DMS 273 treated with DMSO at 0.1 percent for 48 hours (cell line): ENCODE results near the gene ENTREP3.
A peak's percentile ranks its signal among the peaks of the same experiment; 100 is the strongest.

Experiments
- DNase-seq: peaks from one replicate; lab custom pipeline; 2025; lab: John Stamatoyannopoulos, UW

ENTREP3 gene

DNA sequence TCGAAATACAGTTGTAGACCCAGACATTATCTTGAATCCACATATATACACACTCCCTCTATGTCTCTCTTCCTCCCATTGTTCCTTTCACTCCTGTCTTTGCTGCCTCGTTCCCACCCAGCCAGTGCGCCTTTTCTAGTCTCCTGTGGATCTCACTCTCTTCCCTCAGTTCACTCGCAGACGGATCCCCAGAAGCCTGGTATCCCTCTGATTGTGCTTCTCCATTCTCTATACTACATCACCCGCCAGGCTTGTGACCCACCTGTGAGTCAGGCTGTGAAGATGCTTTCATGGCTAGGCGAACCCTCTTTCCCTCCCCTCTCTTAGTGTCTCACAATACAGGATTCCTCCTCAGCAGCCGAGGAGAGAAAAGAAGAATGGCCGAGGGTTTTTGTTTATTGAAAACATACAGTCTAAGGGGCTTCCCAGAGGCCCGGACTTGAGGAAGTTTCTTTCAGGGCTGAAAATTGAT is 23.4 kb upstream of the ENTREP3 start:
- no peak for DNase-seq

DNA sequence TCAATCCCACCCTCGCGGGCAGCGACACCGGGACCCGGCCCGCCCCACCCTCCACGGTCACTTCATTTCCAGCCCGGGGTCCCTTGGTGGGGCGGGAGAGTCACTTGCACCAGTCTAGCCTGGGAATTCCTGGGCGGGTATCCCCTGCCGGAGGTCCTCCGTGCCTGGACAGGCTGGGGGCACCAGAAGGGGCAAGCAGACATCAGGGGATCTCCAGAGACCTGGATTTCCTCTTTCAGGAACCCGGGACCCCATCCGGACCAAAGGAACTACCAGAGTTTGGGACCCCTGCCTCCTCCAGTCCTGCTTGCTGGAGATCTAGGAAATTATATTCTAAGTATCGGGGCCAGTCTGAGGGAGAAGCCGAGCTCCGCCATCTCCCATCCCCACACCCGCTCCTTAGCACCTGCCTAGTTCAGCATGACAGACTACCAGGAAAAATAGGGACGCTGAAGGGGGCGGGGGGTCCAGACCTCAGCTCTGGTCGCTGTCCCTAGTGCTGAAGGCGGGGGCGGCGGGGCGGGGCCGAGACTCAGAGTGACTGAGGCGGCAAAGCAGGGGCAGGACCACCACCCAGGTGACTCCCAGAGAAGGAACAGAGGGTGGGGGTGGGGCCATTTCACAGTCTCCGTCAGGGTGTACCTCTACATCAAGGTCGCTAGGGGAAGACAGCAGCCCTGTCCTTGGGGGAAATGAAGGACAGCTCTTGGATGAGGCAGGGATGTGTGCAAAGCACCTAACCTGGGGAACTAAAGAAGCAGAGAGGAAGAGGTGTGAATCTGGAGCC is 22.8 kb upstream of the ENTREP3 start:
- peak; percentile 29 for DNase-seq

DNA sequence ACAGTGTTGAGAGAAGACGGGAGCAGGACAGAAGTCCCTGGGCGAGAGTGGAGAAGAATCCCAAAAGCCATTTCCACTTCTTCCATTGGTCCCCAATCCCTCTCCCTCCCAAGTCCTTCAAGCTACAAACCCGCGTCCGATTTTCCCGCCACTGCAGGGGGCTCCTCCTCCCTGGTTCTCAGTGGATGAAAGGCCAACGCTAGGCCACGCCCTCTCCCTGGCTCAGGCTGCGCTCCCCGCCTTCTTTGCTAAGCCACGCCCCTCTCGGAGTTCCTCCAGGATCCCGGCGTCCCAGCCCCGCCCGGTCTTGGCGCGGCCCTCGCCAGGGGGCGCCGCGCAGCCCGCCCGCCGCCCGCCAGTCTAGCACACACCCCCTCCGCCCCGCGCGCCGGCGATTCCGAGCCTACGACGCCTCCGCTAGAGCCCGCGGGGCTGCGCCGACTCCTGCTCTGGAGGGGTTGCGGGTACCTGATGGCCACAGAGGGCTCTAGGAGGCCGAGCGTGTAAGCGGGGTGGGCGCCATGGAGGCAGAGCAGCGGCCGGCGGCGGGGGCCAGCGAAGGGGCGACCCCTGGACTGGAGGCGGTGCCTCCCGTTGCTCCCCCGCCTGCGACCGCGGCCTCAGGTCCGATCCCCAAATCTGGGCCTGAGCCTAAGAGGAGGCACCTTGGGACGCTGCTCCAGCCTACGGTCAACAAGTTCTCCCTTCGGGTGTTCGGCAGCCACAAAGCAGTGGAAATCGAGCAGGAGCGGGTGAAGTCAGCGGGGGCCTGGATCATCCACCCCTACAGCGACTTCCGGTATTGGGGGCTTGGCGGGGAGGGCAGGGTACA is 22.0 kb upstream of the ENTREP3 start, which contains the start of gene HCN3:
HCN3 (plus strand) TSS at position 394 of the 832 bp plus-strand sequence; CDS start at position 522, 128 bp downstream.
- DNase-seq = peak; percentile 92

DNA sequence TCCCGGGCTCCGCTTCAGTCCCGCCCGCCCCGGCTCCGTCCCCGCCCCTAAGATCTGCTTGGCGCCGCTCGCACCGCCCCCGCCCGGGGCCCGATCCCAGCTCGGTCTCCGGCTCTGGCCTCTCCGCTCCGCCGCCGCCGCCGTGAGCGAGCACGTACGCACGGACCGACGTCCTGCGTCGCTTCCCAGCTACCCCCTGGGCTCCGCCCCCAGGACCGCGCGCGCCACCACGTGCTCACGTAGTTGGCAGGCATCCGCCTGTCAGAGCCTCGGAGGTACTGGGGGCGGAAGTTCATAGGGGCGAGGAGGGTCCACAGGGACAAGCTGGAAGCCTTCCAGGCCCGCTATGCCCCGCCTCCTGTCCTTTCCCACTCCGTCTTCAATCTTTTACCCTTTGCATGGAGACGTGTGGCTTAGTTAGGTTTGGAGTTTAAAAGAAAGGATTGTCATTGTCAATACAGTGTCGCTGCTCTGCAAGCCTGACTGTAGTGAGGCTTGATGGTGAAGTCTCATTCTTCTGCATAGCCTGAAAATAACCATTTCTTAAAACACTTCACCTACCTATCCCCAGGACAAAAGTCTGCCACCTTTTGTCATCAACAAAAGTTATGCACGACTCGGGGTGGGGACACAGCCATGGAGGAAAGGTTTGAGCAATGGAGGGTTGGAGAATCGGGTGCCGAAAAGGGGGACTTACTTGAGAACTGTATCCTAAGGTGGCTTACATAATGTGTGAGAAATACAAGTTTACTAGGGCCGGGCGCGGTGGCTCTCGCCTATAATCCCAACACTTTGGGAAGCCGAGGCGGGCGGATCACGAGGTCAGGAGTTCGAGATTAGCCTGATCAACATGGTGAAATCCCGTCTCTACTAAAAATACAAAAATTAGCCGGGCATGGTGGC is 18.3 kb upstream of the ENTREP3 start, which contains the start of gene CLK2:
CLK2 (minus strand) TSS at position 162 of the 903 bp plus-strand sequence. CDS start 2,527 bp downstream, outside the sequence.
- peak; percentile 95 for DNase-seq

DNA sequence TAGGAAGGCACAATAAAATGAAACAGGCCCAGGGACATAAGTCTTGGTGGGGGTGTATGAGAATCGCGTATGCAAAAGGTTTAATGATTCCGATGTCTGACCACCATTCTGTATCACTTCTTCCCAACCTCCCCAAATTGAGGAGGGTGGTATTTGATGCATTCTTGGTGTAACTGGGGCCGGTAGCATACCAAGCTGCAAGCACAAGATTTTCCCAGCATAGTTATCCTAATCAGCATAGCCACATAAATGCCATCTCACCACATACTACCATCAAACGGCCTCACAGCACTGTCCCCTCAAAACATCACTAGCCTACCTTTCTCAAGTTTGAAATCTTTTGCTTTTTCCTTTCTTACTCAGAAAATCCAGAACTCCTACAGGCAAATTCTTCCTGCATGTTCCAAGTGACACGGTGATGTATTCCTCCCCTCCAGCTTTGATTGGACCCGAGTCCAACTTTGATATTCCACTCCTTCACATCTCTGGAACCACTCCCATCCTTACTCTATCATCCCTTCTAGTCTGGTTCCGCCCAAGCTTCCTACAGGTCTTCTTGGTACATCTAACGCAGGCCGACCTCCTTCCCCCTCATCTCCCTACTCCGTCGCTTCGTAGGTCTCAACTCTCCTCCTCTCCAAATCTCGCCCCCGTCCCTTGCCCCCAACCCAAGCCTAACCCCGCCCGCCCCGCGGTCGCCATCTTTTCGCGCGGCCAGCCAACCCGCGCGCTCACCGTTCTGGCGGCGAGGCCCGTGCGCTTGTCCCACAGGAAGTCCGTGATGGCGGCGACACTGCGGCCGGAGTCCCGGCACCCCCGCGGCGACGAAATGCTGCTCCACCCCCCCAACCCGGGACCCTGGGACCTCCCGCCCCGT is 17.4 kb upstream of the ENTREP3 start:
- DNase-seq = peak; percentile 57

DNA sequence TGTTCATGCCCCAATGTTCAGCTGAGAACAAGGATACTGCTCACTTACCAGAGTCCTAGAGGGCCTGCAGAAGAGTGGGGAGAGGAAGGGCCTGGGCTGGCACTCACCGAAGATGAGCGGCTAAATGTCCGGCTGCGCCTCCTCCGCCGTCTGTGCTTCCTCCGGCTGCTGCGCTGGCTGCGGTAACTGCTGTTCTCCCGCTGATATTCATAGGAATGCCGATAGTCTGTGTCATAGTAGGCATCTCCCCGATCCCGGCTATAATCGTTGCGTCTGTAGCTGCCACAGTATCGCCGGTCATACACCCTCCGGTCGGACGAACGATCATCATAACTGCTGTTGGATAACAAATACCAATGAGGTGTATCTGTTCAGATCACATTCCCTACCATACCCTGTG is 14.1 kb upstream of the ENTREP3 start:
- DNase-seq = no peak

DNA sequence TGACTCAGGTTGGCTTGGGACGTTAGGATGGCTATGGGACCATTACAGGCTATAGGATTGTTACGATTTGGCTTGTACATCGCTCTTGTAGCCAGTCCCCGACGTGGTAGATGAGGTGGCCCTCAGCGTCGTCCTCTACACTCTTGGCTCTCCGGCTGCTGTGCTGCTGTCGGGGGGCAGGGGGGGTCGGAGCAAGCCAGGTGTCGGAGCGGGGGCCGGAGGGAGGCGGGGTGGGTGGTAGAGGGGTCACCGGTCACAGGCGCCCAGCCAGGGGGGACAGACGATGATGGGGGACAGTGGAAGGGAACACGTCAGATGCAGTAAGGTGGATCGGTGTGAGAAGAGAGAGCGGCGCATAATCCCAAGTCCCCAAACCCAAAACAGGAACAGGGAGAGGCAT is 13.3 kb upstream of the ENTREP3 start:
- DNase-seq = no peak

DNA sequence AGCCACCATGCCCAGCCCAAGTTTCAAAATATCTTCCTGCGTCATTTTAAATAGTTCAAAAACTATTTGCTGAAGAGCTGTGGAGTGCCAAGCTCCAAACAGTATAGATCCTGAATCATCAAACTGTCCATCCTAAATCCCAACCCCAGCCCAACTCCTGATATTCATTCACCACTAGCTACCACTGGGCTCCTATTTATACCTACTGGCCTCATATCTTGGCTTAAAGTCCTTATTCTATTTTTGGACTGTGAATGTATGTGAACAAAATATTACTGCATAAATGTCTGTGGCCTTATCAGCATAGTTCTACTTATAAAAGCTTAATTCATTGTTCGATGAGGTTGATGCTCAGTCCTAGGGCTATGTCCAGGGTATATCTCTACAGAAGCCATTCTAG is 12.1 kb upstream of the ENTREP3 start:
- no peak for DNase-seq

DNA sequence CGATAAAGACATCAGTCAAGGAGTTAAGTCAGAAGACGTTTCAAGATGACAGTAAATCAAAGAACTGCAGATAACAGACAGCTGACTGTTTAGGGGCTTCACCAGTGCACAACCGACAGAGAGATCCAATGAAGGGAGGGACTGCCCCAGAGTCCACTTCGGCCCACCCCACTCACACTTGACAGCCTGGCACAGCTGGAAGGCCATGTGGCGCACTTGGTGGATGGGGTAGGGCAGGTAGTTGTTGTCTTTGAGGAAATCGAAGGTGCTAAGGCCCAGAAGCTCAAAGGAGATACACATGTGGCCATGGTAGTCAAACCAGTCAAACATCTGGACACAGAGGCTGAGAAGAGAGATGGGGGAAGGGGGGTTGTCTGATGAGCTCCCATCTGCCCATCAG is 11.3 kb upstream of the ENTREP3 start:
- DNase-seq = no peak

DNA sequence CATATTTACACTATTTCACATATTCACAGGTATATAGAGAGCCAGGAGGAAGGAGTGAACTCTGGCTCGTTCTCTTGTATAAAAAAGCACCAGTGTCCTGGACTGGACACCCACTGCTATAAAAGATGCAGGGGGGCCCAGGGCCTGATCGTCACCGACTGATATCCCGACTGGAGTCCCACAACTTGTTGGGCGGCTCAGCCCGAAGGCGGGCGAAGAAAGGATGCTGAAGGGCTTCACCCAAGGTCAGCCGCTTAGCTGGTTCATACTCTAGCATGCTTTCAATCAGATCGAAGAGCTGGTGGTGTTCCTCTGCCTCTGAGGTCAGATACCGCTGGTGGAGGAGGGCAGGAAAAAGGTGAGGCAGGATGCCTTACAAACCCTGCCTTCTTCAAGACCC is 7.8 kb upstream of the ENTREP3 start:
- no peak for DNase-seq

DNA sequence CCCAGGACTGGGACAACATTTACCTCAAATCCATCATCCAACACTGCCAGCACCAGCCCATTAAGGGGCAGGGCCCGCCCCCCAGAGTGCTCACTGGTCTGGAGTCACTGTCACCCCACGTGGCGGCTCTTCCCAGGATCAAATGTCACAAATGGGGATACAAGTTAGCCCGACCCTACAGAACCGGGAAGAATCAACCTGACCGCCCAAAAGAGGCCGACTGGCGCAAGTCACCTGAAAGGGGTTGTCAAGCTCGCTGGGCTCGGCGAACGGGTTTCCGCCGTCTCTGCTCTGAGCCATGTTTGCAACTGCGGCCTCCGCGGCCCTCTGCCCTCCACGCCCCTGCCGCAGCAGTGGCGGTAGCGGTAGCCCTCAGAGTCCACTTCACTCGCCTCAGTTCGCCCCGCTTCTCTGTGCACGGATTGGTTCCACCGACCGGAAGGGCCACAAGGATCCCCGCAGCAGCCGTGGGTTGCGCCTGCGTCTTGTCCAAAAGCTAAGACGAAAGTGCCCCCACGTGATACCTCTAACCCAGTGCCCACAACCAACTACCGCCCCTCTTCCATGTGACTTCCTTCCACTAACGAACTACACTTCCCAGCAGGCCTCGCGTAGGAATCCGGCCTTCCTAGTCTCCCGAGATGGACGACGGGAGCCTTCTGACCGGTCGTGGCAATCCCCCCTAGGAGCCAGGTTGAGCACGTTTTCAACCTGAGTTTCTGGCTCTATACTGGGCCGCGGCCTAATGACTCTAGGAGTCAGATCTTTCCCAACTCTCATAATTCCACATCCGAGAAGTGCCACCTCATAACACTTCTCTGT is 6.8 kb upstream of the ENTREP3 start, which contains the start of gene SCAMP3:
SCAMP3 (minus strand) TSS at position 509 of the 822 bp plus-strand sequence; CDS start at position 300, 209 bp downstream.
- DNase-seq = peak; percentile 98

DNA sequence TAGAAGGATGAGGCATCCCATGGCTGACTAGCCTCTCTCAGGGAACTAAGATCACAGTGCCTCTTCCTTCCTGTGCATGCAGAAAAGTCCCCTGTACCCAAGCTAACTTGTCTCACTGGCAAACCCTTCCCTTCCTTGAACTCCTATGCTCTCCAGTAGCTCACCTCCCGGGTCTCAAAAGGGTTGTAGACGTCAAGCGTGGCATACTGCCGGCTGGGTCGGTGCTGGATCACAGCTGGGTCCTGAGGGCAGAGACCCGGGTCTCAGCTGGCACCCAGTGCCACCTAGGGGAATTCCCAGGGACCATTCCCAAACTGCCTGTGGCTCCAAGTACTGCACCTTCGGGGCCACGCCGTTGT is 6.2 kb upstream of the ENTREP3 start:
- DNase-seq = no peak

DNA sequence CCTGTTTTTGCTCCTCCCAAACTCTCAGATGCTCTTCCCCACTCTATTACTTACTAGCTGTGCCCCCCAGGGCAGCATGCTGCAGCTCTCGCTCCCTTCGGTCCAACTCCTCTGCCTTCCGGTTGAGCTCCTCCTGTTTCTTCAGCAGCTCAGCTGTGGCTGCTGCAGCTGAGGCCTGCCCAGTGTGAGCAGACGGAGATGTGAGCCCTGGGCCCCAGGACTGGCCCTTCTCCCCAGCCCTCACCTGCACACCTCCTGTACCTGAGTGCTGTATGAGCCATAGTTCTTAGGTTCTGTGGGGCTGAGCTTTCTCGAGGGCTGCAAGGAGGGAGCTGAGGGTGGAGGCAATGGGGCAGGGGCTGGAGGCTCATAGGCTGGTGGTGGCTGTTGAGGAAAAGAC is 5.0 kb upstream of the ENTREP3 start:
- no peak for DNase-seq

DNA sequence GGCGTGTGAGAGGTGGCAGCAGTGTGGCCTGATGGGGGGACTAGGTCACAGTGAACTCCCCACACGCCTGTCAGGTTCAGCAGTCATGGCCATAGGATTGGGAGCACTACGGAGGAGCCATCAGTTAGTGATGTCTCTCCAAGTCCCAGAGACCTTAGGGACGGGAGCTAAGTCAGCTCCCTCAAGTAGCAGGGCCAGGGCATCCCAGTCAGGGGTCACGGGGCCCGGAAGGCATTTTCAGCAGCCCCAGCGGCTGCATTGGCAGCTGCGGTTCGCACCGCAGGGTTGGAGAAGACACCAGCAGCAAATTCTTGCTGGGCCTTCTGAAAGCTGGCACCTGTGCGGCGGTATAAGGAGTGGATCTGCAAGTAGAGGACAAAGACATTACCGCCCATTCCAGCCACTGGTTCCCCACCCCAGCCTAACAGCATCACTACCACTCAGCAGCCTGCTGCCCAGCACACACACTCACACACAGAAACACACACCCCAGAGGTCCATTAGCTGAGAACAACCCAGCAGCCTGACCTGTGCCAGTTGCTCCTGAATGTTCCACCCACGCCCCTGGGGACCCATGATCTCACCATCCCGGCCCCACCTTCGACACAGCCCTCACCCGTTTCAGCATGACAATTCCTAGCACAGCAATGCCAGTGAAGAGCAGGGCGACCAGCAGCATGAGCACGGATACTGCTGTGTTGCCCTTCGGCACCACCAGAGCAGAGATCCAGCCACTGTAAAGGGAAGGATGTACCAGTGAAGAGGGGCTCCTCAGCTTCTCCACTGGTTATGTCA is 972 bp upstream of the ENTREP3 start:
- no peak for DNase-seq

DNA sequence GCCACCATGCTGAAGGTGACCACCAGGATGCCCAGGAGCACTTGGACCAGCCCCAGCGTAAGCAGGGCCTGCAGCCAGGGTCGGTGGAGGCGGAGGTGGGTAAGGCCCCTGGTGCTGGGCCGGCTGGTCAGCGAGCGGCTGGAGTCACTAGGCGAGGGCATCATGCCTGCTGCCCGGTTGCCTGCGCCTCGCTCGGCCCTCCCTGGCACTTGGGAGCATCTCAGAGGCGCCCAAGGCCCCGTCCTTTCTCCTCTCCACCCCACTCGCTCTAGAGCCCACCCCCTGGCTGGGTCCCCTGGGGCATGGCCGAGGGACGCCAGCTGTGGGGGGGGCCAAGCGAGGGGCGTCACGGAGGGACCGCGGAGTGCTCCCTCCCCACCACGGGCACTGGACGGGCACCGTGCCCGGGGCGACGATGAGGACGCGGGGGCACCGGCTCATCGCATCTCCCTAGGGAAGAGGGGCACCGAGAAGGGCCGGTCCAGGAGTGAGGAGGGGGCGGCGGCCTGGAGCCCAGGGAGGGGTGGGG is 505 bp downstream of the ENTREP3 start:
- no peak for DNase-seq

DNA sequence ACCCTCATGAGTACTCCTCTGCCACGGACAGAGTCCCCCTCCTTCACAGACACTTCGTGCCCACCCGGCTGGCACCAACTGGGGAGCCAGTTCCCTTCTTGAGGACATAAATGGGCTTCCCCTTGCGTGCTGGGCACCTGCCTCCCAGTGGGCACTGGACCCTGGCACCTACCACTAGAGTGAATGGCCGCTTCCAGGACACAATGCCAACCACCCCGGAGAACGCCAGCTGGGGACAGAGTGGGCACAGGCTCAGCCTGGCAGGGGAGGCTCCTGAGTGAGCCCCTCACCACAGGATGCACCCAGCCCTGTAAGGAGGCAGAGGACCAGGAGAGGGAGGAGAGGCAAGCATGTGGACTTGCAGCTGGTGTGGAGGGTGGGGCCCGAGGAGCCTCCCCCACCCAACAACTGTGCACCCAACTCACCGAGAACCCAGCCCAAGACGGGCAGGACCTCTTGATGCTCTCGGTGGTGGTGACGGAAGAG is 1.0 kb downstream of the ENTREP3 start:
- DNase-seq = no peak

DNA sequence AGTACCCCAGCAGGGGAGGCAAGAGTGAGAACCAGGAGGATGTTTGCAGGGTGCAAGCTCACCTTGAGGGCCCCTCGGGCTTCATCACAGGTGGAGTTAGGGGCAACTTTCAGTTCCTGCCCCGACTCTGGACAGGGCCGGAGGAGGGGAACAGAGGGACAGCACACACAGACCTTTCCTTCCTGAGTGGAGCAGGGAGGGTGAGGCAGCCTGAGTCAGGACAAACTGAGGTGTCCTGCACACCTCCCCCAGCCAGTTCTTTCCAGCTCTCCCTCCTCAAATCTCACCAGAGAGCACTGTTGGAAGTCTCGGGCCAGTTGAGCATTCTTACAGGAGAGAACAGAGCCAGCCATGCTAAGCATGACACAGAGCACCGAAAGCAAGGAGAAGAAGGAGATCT is 1.5 kb downstream of the ENTREP3 start:
- DNase-seq = no peak

DNA sequence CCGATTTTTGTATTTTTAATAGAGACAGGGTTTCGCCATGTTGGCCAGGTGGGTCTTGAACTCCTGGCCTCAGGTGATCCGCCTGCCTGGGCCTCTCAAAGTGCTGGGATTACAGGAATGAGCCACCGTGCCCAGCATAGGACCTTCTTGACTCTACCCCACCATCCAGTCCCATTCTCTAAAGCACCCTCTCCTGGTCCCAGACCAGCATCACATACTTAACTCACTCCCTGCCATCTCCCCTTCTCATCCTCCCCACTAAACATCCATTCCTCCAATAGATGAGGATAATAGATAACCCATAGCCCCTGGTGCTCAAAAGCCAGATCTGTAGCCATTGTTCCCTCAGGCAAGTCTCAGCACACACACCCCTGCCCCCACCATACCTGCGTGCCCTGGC is 2.1 kb downstream of the ENTREP3 start:
- no peak for DNase-seq

DNA sequence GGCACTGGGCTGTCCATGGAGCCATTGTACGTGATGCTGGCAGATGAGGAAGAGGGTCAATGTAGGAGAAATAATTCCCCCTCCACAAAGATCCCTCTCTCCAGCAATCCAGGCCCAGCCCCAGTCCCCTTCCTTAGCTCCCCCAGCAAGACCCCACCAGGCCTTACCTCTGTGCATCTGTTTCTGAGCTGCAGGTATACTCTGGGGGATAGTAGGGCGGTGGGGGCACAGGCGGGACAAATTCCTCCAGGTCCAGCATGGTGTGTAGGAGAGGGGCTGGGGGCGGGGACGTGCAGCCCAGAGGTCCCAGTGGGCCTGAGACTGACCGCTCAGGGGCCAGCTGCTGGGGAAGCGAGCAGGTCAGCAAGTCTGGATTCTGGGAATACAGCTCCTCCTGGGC is 3.7 kb downstream of the ENTREP3 start:
- DNase-seq = no peak
